ENCODE results near the gene NAALADL2. TPM values are rescaled to one million over a fixed set of nuclear protein-coding genes. Genes with fewer than 3 reads are reported as not detected.

NAALADL2 gene
- total and polyA plus RNA-seq, 2 donors from 2014 or later = 2.0 to 20.2 TPM

DNA sequence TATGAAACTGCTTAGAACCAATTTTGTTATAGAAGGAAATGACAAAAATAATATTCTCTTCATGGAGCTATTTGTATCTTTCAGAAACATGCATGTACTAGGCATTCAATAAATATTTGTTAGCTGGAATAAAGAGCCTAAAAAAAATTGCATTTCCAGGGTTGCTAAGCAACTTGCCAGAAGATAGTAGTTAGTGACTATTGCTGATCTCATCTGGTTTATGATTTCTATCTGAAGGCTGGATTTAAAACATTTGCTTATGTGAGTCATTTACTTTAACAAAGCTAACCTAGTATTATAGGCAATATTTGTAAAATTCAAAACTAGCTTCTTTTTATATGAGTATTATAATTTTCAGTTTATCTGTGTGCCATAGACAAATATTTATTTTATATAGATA, 78.3 kb downstream of the NAALADL2 start:
- FAIRE-seq (no peak), DNase-seq (no peak)
- peaks cover 0 to 5% (median 0%) of the 10 kb centered on the region in 3 donors for H3K9me3 ChIP-seq (ENCODE audit: control insufficient read depth in 2 of 3, insufficient read depth in 1 of 3, low read length in 3 of 3)

GRCh38 chr3:174938102-174938501, 79.0 kb downstream of the NAALADL2 start:
- intact Hi-C loops (cut with DNase I) = no loop called here
- Histone ChIP-seq H3K27ac (ENCODE audit: low read depth in 2 of 2, low read length in 2 of 2) (no peak overlapping the region), H3K9ac (ENCODE audit: low read length in 3 of 3) (no peak overlapping the region), H3K4me3 (ENCODE audit: low read length in 3 of 3) (no peak overlapping the region), H3K9me3 (ENCODE audit: control insufficient read depth in 2 of 3, insufficient read depth in 1 of 3, low read length in 3 of 3) (peaks cover 0 to 5% (median 0%) of the 10 kb centered on the region in 3 donors), H3K36me3 (ENCODE audit: control insufficient read depth in 2 of 3, insufficient read depth in 3 of 3, low read length in 3 of 3) (no peaks in the 10 kb centered on the region), H3K27me3 (ENCODE audit: control insufficient read depth, insufficient read depth, low read length) (no peaks in the 10 kb centered on the region), H3K4me1 (ENCODE audit: control insufficient read depth in 2 of 3, insufficient read depth in 2 of 3, low read depth in 1 of 3, low read length in 3 of 3) (no peaks in the 10 kb centered on the region)
- no peak for FAIRE-seq
- TF ChIP-seq CTCF (IDR thresholded peaks at IDR 0.05; ENCODE audit: borderline replicate concordance, extremely low read depth, insufficient read depth) = no peak
- no peak for DNase-seq

More for the DNA sequence above, 78.3 kb downstream of the NAALADL2 start:
- H3K36me3 ChIP-seq (ENCODE audit: control insufficient read depth in 2 of 3, insufficient read depth in 3 of 3, low read length in 3 of 3) = no peaks in the 10 kb centered on the region
- no peak overlapping the region for H3K4me3 ChIP-seq (ENCODE audit: low read length in 3 of 3)
- H3K27ac ChIP-seq (ENCODE audit: low read depth in 2 of 2, low read length in 2 of 2) = no peak overlapping the region
- intact Hi-C loops (cut with DNase I) = no loop called here
- no peak for TF ChIP-seq CTCF (IDR thresholded peaks at IDR 0.05; ENCODE audit: borderline replicate concordance, extremely low read depth, insufficient read depth)
- H3K9ac ChIP-seq (ENCODE audit: low read length in 3 of 3) = no peak overlapping the region
- no peaks in the 10 kb centered on the region for H3K4me1 ChIP-seq (ENCODE audit: control insufficient read depth in 2 of 3, insufficient read depth in 2 of 3, low read depth in 1 of 3, low read length in 3 of 3)
- no peaks in the 10 kb centered on the region for H3K27me3 ChIP-seq (ENCODE audit: control insufficient read depth, insufficient read depth, low read length)

DNA sequence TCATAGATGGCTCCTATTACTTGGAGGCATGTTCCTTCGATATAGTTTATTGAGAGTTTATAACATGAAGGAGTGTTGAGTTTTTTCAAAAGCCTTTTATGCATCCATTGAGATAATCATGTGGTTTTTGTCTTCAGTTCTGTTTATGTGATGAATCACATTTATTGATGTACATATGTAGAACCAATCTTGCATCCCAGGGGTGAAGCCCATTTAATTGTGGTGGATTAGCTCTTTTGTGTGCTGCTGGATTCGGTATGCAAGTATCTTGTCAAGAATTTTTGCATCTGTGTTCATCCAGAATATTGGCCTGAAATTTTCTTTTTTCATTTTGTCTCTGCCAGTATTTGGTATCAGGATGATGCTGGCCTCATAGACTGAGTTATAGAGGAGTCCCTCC, 81.0 kb downstream of the NAALADL2 start:
- no peaks in the 10 kb centered on the region for H3K36me3 ChIP-seq (ENCODE audit: control insufficient read depth in 2 of 3, insufficient read depth in 3 of 3, low read length in 3 of 3)
- no peak overlapping the region for H3K9ac ChIP-seq (ENCODE audit: low read length in 3 of 3)
- no peak for FAIRE-seq
- no peak overlapping the region for H3K4me3 ChIP-seq (ENCODE audit: low read length in 3 of 3)
- no peak overlapping the region for H3K27ac ChIP-seq (ENCODE audit: low read depth in 2 of 2, low read length in 2 of 2)
- no peak for DNase-seq
- H3K4me1 ChIP-seq (ENCODE audit: control insufficient read depth in 2 of 3, insufficient read depth in 2 of 3, low read depth in 1 of 3, low read length in 3 of 3) = no peaks in the 10 kb centered on the region
- no peak for TF ChIP-seq CTCF (IDR thresholded peaks at IDR 0.05; ENCODE audit: borderline replicate concordance, extremely low read depth, insufficient read depth)
- intact Hi-C loops (cut with DNase I) = no loop called here
- H3K27me3 ChIP-seq (ENCODE audit: control insufficient read depth, insufficient read depth, low read length) = no peaks in the 10 kb centered on the region
- H3K9me3 ChIP-seq (ENCODE audit: control insufficient read depth in 2 of 3, insufficient read depth in 1 of 3, low read length in 3 of 3) = peaks cover 0 to 5% (median 0%) of the 10 kb centered on the region in 3 donors

DNA sequence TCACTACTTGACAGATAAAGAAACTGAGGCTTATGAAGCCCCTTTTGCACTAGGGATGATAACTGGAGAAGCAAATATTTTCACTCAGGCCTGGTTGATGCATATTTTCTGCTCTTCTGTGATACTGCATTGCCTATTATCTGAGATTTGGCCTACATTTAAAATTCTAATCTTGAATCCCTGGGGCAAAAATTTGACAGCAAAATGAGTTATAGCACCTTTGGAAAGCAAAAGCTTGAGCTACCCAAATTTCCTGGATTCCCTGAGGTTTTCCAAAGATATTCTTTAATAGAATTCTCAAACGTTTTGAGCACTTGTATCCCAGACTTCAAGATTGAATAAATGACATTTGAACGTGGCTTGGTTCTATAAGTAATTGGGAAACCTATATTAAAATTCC, 86.1 kb downstream of the NAALADL2 start:
- intact Hi-C loops (cut with DNase I) = no loop called here
- H3K4me1 ChIP-seq (ENCODE audit: control insufficient read depth in 2 of 3, insufficient read depth in 2 of 3, low read depth in 1 of 3, low read length in 3 of 3) = no peaks in the 10 kb centered on the region
- H3K27ac ChIP-seq (ENCODE audit: low read depth in 2 of 2, low read length in 2 of 2) = no peak overlapping the region
- no peak overlapping the region for H3K4me3 ChIP-seq (ENCODE audit: low read length in 3 of 3)
- H3K36me3 ChIP-seq (ENCODE audit: control insufficient read depth in 2 of 3, insufficient read depth in 3 of 3, low read length in 3 of 3) = no peaks in the 10 kb centered on the region
- no peak overlapping the region for H3K9ac ChIP-seq (ENCODE audit: low read length in 3 of 3)
- H3K9me3 ChIP-seq (ENCODE audit: control insufficient read depth in 2 of 3, insufficient read depth in 1 of 3, low read length in 3 of 3) = no peaks in the 10 kb centered on the region
- no peak for TF ChIP-seq CTCF (IDR thresholded peaks at IDR 0.05; ENCODE audit: borderline replicate concordance, extremely low read depth, insufficient read depth)
- no peak for FAIRE-seq
- no peak for DNase-seq
- H3K27me3 ChIP-seq (ENCODE audit: control insufficient read depth, insufficient read depth, low read length) = no peaks in the 10 kb centered on the region

Data from kidney (tissue), 14 donors.